ENCODE measurements around the gene HPGD.

Gene HPGD

GRCh38 chr4:174474457-174475075 lies 47.7 kb downstream of the HPGD start:
- DNase-seq (ENCODE audit: low spot score) = no peak

DNA sequence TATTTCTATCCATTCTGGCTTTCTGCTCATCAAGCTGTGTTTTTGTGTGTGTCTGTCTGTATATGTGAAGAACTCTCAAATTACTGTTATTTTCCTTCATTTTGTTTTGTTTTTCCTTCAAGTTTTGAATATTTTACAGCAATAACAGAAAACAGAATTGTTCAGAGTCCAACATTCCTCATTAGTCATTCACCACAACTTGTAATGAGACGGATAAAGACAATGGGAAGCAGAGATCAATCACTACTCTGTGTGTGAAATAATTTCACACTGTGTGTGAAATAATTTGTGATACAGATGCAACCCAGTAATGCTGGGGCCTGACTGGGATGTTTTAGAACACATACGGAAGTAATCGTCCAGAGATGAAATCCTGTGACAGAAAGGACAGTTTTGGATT lies 55.2 kb downstream of the HPGD start:
- no peak for DNase-seq (ENCODE audit: low spot score)

- no peak for DNase-seq (ENCODE audit: low spot score)
These were observed 57.3 kb downstream of the HPGD start for GRCh38 chr4:174464949-174465348.

- DNase-seq (ENCODE audit: low spot score) = no peak
These were observed 60.7 kb downstream of the HPGD start for GRCh38 chr4:174461466-174462106.

DNA sequence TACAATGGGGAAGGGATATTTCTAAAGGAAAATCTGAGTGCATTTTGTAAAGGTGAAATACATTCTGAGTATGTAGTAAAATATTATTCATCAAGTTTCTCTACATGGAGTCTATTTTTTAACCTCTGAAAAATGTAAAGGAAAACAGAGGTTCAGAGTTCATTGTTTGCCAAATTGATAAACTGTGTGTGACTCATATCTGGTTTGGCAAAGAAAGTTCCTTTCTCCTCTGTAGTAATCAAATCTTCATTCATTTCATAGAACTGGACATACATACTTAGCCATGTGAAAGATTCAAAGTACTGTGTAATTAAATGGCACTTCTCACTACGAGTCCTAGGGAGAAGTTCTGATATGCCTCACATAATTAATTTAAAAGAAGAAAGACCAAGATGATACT lies 61.6 kb downstream of the HPGD start:
- no peak for DNase-seq (ENCODE audit: low spot score)

DNA sequence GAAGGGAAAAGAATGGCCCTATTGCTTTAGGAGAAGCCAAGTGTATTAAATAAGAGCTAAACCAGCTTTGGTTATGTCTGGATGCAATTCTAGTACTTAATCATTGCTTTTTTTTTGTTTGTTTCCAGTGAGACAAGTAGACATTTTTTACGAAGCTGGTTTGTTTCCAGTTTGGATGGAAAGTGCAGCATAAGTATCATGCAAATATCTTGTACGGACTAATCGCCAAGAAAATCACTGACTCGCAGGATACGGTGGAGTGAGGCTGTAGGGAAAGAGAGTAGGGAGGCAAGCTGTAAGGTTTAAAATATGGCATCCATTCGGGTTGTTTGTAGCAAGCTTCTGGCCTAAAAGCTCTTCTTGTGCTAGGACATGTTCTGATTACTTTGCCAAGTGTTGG lies 64.8 kb downstream of the HPGD start:
- DNase-seq (ENCODE audit: low spot score) = no peak

DNA sequence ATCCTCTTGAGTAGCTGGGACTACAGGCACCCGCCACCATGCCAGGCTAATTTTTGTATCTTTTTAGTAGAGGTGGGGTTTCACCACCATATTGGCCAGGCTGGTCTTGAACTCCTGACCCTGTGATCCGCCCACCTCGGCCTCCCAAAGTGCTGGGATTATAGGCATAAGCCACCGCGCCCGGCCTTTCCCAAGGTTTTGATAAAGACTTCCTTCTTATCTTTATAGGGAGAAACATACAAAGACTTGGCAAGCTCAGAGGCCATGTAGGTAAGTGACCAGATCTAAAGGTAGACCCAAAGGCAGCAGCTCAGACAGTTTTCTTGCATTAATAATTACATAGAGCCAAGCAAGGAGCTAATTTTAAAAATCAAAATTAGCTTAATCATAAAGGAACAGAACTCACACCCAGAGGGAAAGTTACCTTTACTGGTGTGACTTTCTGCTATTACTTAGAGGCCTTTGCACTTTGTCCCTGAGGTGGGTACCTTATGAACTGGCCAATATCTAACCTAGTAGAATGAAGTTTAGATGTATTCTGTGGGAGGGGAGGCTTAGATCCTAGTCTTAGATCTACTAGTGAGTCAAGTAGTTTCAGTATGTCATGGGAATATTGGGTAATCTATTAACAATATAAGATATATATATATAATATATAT lies 67.3 kb downstream of the HPGD start:
- no peak for DNase-seq (ENCODE audit: low spot score)

- DNase-seq (ENCODE audit: low spot score) = no peak
These were observed 70.5 kb downstream of the HPGD start for GRCh38 chr4:174451718-174452296.

- DNase-seq (ENCODE audit: low spot score) = no peak
These were observed 71.5 kb downstream of the HPGD start for GRCh38 chr4:174450786-174451125.

GRCh38 chr4:174449944-174450785 lies 72.1 kb downstream of the HPGD start:
- DNase-seq (ENCODE audit: low spot score) = no peak

GRCh38 chr4:174449152-174449551 lies 73.1 kb downstream of the HPGD start:
- no peak for DNase-seq (ENCODE audit: low spot score)

- no peak for DNase-seq (ENCODE audit: low spot score)
These were observed 77.9 kb downstream of the HPGD start for GRCh38 chr4:174444390-174444789.

All from SK-N-DZ (cell line).